ENCODE measurements around the gene PRKAR1B. TPM values are rescaled to one million over a fixed set of nuclear protein-coding genes. Genes with fewer than 3 reads are reported as not detected.

PRKAR1B gene
- total RNA-seq, 1 experiment from 2014 or later = 43.3 TPM

- Mint-ChIP-seq H3K36me3 (ENCODE audit: insufficient read depth in 1 of 3, low read depth in 3 of 3) (peaks cover 24 to 53% (median 40%) of the 10 kb centered on the region in 3 experiments), H3K9me3 (no peaks in the 10 kb centered on the region; a peak in 1 of 5 replicates), H3K27me3 (ENCODE audit: low read depth) (no peaks in the 10 kb centered on the region), H3K27ac (peak overlapping the region in 1 of 3 experiments; percentile 61; a peak in 1 of 7 replicates), H3K4me1 (no peaks in the 10 kb centered on the region), H3K4me3 (no peak overlapping the region)
- Histone ChIP-seq H3K27me3 (ENCODE audit: insufficient read depth, low read length) (no peaks in the 10 kb centered on the region), H4K20me1 (ENCODE audit: control insufficient read depth, insufficient read depth, insufficient read length) (peaks cover 2% of the 10 kb centered on the region), H2BK15ac (ENCODE audit: low read depth, low read length) (no peak overlapping the region), H3K4me2 (ENCODE audit: insufficient read depth, insufficient read length, low read length) (no peak overlapping the region), H3K79me1 (ENCODE audit: insufficient read depth, low read depth, low read length, poor library complexity, severe bottlenecking) (no peaks in the 10 kb centered on the region), H3K23me2 (ENCODE audit: insufficient read length, low read depth, low read length, poor library complexity, severe bottlenecking) (no peaks in the 10 kb centered on the region), H2BK120ac (ENCODE audit: low read depth, low read length, poor library complexity, severe bottlenecking) (no peak overlapping the region), H3K9me3 (ENCODE audit: control insufficient read depth, low read depth, low read length) (no peaks in the 10 kb centered on the region), H2BK12ac (ENCODE audit: insufficient read length, low read depth, low read length) (no peak overlapping the region), H3K23ac (ENCODE audit: insufficient read length, low read depth, low read length) (no peak overlapping the region), H4K5ac (ENCODE audit: insufficient read length, low read depth, low read length) (no peak overlapping the region), H3K4me1 (ENCODE audit: insufficient read depth, low read length) (no peaks in the 10 kb centered on the region), H3K18ac (ENCODE audit: insufficient read length, low read depth, low read length) (no peak overlapping the region), H3K79me2 (ENCODE audit: insufficient read depth, low read length) (0 out of 2 replicates have a peak, but pooled peaks cover 3% of the 10 kb centered on the region), H3K27ac (ENCODE audit: insufficient read length, low read depth, low read length) (no peak overlapping the region), H4K8ac (replicated peaks; ENCODE audit: insufficient read length, low read depth, low read length) (no peak overlapping the region), H3K9ac (ENCODE audit: extremely low read depth, insufficient read length, low read length) (no peak overlapping the region), H2BK5ac (ENCODE audit: insufficient read length, low read length) (no peak overlapping the region), H3K56ac (ENCODE audit: insufficient read length, low read depth, low read length) (no peak overlapping the region), H3K14ac (ENCODE audit: insufficient read depth, low read length) (no peak overlapping the region), H2AK5ac (ENCODE audit: insufficient read length, low read length) (no peak overlapping the region), H3K4ac (ENCODE audit: low read depth, low read length) (no peak overlapping the region), H2AFZ (ENCODE audit: low read length) (no peak overlapping the region), H4K91ac (ENCODE audit: insufficient read length, low read depth, low read length) (no peak overlapping the region), H2BK20ac (ENCODE audit: low read depth, low read length, poor library complexity, severe bottlenecking) (no peak overlapping the region), H3T11ph (ENCODE audit: low read length) (no peak overlapping the region)
- DNase-seq = no peak
- no peak for TF ChIP-seq CTCF (conservative IDR thresholded peaks at IDR 0.05)
- no CpG with 5 or more reads among the region's 40 CpGs for WGBS (ENCODE audit: extremely low coverage, insufficient read length, low lambda C conversion rate)
These were observed 19.3 kb upstream of the PRKAR1B start for GRCh38 chr7:746155-747061.
